ENCODE data around the gene SPATA32. TPM values are rescaled to one million over a fixed set of nuclear protein-coding genes. Genes with fewer than 3 reads are reported as not detected.

The SPATA32 gene
- not detected for total RNA-seq

GRCh38 chr17:45261577-45262515, at the start of gene SPATA32:
Gene SPATA32 (minus strand): TSS chr17:45262094. CDS start chr17:45262016, 78 bp downstream.

GRCh38 chr17:45221081-45222013, 40.5 kb downstream of the SPATA32 start, which contains the start of gene FMNL1:
Gene FMNL1 (plus strand): TSS chr17:45221885. CDS start chr17:45222125, 240 bp downstream.

Other genes starting within 250 kb of the SPATA32 start
- gene DCAKD, start 210.5 kb downstream of the SPATA32 start, total RNA-seq = 10 to 100 TPM; 29.3 to 46.0 TPM
- gene NMT1, start 200.8 kb downstream of the SPATA32 start, total RNA-seq = 100 to 1,000 TPM in 1 of 2 donors, 10 to 100 TPM in 1; 80.9 to 100 TPM
- 10 to 100 TPM; 15.8 to 27.6 TPM for gene PLCD3, start 129.6 kb downstream of the SPATA32 start, total RNA-seq
- 10 to 100 TPM in 1 of 2 donors, 1 to 10 TPM in 1; 5.0 to 11.4 TPM for gene ACBD4, start 126.4 kb downstream of the SPATA32 start, total RNA-seq
- 10 to 100 TPM; 12.0 to 14.0 TPM for gene HEXIM1, start 113.6 kb downstream of the SPATA32 start, total RNA-seq
- 10 to 100 TPM; 11.7 to 13.4 TPM for gene HEXIM2, start 100.2 kb downstream of the SPATA32 start, total RNA-seq
- 1 to 10 TPM; 5.2 to 6.7 TPM for gene FMNL1, start 40.2 kb downstream of the SPATA32 start, total RNA-seq
- gene MAP3K14, start 54.9 kb upstream of the SPATA32 start, total RNA-seq = 1 to 10 TPM; 2.1 to 2.3 TPM
- gene ARHGAP27, start 170.8 kb upstream of the SPATA32 start, total RNA-seq = 1 to 10 TPM; 2.4 to 4.3 TPM
- gene PLEKHM1, start 228.6 kb upstream of the SPATA32 start, total RNA-seq = 10 to 100 TPM; 17.0 to 23.7 TPM